ENCODE measurements around the gene HDAC3. TPM values are rescaled to one million over a fixed set of nuclear protein-coding genes. Genes with fewer than 3 reads are reported as not detected.

HDAC3 gene
- polyA plus RNA-seq, 4 donors, result 89.9 to 112 (median 97.5) TPM

- no peak for DNase-seq (ENCODE audit: low read depth in 4 of 4, low spot score in 3 of 4)
These were observed 30.9 kb downstream of the HDAC3 start for GRCh38 chr5:141605523-141606277.

- DNase-seq (ENCODE audit: low read depth in 4 of 4, low spot score in 3 of 4), result no peak
These were observed 32.5 kb downstream of the HDAC3 start for GRCh38 chr5:141603923-141604717.

GRCh38 chr5:141602606-141603005, 34.0 kb downstream of the HDAC3 start:
- DNase-seq (ENCODE audit: low read depth in 4 of 4, low spot score in 3 of 4), result no peak

GRCh38 chr5:141598391-141599345, 38.0 kb downstream of the HDAC3 start:
- no peak for DNase-seq (ENCODE audit: low read depth in 4 of 4, low spot score in 3 of 4)

GRCh38 chr5:141597814-141598213, 38.8 kb downstream of the HDAC3 start:
- no peak for DNase-seq (ENCODE audit: low read depth in 4 of 4, low spot score in 3 of 4)

GRCh38 chr5:141597394-141597793, 39.3 kb downstream of the HDAC3 start:
- no peak for DNase-seq (ENCODE audit: low read depth in 4 of 4, low spot score in 3 of 4)

- DNase-seq (ENCODE audit: low read depth in 4 of 4, low spot score in 3 of 4), result no peak
These were observed 39.8 kb downstream of the HDAC3 start for GRCh38 chr5:141596867-141597266.

GRCh38 chr5:141590127-141590526, 46.5 kb downstream of the HDAC3 start:
- no peak for DNase-seq (ENCODE audit: low read depth in 4 of 4, low spot score in 3 of 4)

- DNase-seq (ENCODE audit: low read depth in 4 of 4, low spot score in 3 of 4), result no peak
These were observed 50.4 kb downstream of the HDAC3 start for GRCh38 chr5:141586246-141586645.

GRCh38 chr5:141585594-141585993, 51.1 kb downstream of the HDAC3 start:
- DNase-seq (ENCODE audit: low read depth in 4 of 4, low spot score in 3 of 4), result no peak

- no peak for DNase-seq (ENCODE audit: low read depth in 4 of 4, low spot score in 3 of 4)
These were observed 62.5 kb downstream of the HDAC3 start for GRCh38 chr5:141574122-141574510.

- DNase-seq (ENCODE audit: low read depth in 4 of 4, low spot score in 3 of 4), result no peak
These were observed 63.0 kb downstream of the HDAC3 start for GRCh38 chr5:141573489-141574121.

Other genes starting within 250 kb of the HDAC3 start
- 1 to 10 TPM; 5.0 to 7.4 (median 5.5) TPM for gene PCDHGB4, start 249.2 kb downstream of the HDAC3 start, polyA plus RNA-seq (ENCODE audit: insufficient read length in 4 of 4)
- gene PCDHGA8, start 244.2 kb downstream of the HDAC3 start, polyA plus RNA-seq (ENCODE audit: insufficient read length in 4 of 4), result under 1 TPM; 0.40 to 0.56 (median 0.44) TPM
- 10 to 100 TPM in 1 of 4 donors, 1 to 10 TPM in 3; 9.6 to 10.3 (median 9.8) TPM for gene PCDHGB5, start 238.9 kb downstream of the HDAC3 start, polyA plus RNA-seq (ENCODE audit: insufficient read length in 4 of 4)
- gene PCDHGA9, start 234.1 kb downstream of the HDAC3 start, polyA plus RNA-seq (ENCODE audit: insufficient read length in 4 of 4), result 10 to 100 TPM in 1 of 4 donors, 1 to 10 TPM in 3; 4.9 to 10.1 (median 6.6) TPM
- 10 to 100 TPM in 1 of 4 donors, 1 to 10 TPM in 3; 6.2 to 12.1 (median 8.4) TPM for gene PCDHGB6, start 228.8 kb downstream of the HDAC3 start, polyA plus RNA-seq (ENCODE audit: insufficient read length in 4 of 4)
- 1 to 10 TPM; 3.1 to 4.7 (median 3.5) TPM for gene PCDHGA10, start 223.9 kb downstream of the HDAC3 start, polyA plus RNA-seq (ENCODE audit: insufficient read length in 4 of 4)
- gene PCDHGB7, start 219.2 kb downstream of the HDAC3 start, polyA plus RNA-seq (ENCODE audit: insufficient read length in 4 of 4), result 10 to 100 TPM; 13.7 to 16.9 (median 16.3) TPM
- 1 to 10 TPM; 4.3 to 5.2 (median 4.6) TPM for gene PCDHGA11, start 215.8 kb downstream of the HDAC3 start, polyA plus RNA-seq (ENCODE audit: insufficient read length in 4 of 4)
- 1 to 10 TPM; 1.4 to 2.1 (median 1.7) TPM for gene PCDHGA12, start 206.3 kb downstream of the HDAC3 start, polyA plus RNA-seq (ENCODE audit: insufficient read length in 4 of 4)
- gene PCDHGC3, start 160.9 kb downstream of the HDAC3 start, polyA plus RNA-seq (ENCODE audit: insufficient read length in 4 of 4), result 100 to 1,000 TPM in 3 of 4 donors, 10 to 100 TPM in 1; 98.1 to 164 (median 115) TPM
- gene PCDHGC4, start 151.8 kb downstream of the HDAC3 start, polyA plus RNA-seq (ENCODE audit: insufficient read length in 4 of 4), result 1 to 10 TPM; 2.7 to 3.1 (median 2.9) TPM
- 1 to 10 TPM in 1 of 4 donors, under 1 TPM in 3; 0.24 to 1.0 (median 0.38) TPM for gene PCDHGC5, start 147.8 kb downstream of the HDAC3 start, polyA plus RNA-seq (ENCODE audit: insufficient read length in 4 of 4)
- 10 to 100 TPM; 43.8 to 81.2 (median 61.9) TPM for gene DIAPH1, start 17.8 kb downstream of the HDAC3 start, polyA plus RNA-seq (ENCODE audit: insufficient read length in 4 of 4)
- gene RELL2, start 148 bp upstream of the HDAC3 start, polyA plus RNA-seq (ENCODE audit: insufficient read length in 4 of 4), result 1 to 10 TPM in 1 of 4 donors, under 1 TPM in 3; 0.57 to 1.3 (median 0.75) TPM
- gene FCHSD1, start 14.6 kb upstream of the HDAC3 start, polyA plus RNA-seq (ENCODE audit: insufficient read length in 4 of 4), result 10 to 100 TPM; 12.9 to 18.3 (median 14.9) TPM
- gene ARAP3, start 45.4 kb upstream of the HDAC3 start, polyA plus RNA-seq (ENCODE audit: insufficient read length in 4 of 4), result 10 to 100 TPM; 14.9 to 24.3 (median 19.5) TPM
- gene PCDH1, start 241.6 kb upstream of the HDAC3 start, polyA plus RNA-seq (ENCODE audit: insufficient read length in 4 of 4), result 10 to 100 TPM in 3 of 4 donors, 1 to 10 TPM in 1; 8.8 to 24.9 (median 23.2) TPM